C4-2B (cell line): ENCODE data around the gene TMA16.

Source experiments
- H3K27ac ChIP-seq: fragments of 450-650 bp; 2 replicates; pipeline ENCODE4 v1.5.1; 2017
- ZFX ChIP-seq: fragments of 450-650 bp; IDR thresholded peaks from 2 replicates; pipeline ENCODE4 v1.6.1; 2017
- TF ChIP-seq, protein P1 (sequence below): fragments of 450-650 bp; conservative IDR thresholded peaks from 2 replicates; pipeline ENCODE4 v1.5.1; 2017; ENCODE audit warnings: mild to moderate bottlenecking

TMA16 gene

DNA sequence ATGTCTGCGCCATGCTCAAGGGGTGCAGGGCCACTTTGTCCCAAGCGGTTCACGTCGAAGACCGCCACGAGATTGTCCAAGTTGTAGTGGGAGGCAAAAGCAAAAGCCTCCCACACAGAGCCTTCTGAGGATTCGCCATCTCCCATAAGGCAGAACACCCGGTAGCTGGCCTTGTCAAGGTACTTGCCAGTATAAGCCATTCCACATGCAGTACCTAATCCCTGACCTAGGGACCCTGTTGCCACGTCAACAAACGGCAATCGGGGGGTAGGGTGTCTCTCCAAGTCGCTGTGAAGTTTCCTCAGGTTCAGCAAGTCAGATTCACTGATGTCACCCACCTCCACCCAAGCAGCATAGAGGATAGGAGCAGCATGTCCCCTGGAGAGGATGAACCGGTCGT, 21.4 kb upstream of the TMA16 start:
- TF ChIP-seq, protein P1, sequence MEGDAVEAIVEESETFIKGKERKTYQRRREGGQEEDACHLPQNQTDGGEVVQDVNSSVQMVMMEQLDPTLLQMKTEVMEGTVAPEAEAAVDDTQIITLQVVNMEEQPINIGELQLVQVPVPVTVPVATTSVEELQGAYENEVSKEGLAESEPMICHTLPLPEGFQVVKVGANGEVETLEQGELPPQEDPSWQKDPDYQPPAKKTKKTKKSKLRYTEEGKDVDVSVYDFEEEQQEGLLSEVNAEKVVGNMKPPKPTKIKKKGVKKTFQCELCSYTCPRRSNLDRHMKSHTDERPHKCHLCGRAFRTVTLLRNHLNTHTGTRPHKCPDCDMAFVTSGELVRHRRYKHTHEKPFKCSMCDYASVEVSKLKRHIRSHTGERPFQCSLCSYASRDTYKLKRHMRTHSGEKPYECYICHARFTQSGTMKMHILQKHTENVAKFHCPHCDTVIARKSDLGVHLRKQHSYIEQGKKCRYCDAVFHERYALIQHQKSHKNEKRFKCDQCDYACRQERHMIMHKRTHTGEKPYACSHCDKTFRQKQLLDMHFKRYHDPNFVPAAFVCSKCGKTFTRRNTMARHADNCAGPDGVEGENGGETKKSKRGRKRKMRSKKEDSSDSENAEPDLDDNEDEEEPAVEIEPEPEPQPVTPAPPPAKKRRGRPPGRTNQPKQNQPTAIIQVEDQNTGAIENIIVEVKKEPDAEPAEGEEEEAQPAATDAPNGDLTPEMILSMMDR = no peak
- no peak for TF ChIP-seq ZFX
- H3K27ac ChIP-seq = no peak overlapping the region

DNA sequence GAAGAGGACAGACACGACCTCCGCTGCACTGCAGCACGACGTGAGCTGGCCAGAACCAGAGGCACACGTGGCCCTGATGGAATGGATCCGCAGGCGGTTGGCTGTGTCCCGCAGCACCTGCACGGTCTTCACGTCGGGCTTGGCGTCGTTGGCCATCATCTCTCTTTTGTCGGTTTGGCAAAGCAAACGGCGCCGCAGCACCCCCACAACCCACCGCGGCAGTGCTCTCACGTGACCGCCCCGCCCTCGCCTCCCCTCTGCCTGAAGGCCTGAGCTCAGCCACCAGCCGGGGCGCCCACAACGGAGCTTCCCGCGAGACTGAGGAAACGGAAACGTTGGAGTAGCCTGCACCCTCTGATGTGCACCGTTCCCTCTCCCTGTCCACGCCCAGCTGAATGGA, 20.9 kb upstream of the TMA16 start, which contains the start of gene TKTL2:
Gene TKTL2, minus strand, starts transcription at position 179 of the 400 bp plus-strand sequence. Its CDS starts 20 bp downstream, at position 159.
- H3K27ac ChIP-seq = no peak within 1 kb of the TSS
- TF ChIP-seq, protein P1 = no peak
- TF ChIP-seq ZFX = no peak

DNA sequence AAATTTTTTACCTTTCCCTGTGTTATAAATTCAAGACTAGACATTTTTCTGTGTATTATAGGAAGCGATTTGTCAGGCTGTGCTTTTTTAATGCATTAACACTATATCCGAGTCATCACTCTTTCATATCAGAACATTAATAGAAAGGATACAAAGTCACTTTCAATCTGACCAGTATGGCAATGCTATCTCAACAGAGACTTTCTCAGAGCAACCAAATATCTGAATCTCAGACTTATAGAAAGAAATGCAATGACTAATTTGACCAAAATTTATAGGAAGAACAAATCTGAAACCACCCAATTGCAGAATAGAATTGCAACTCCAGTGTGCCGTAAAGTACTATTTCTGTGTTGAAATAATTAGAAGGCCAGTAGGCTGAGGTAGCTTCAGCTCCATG, 20.5 kb upstream of the TMA16 start:
- TF ChIP-seq ZFX = no peak
- TF ChIP-seq, protein P1 = no peak

DNA sequence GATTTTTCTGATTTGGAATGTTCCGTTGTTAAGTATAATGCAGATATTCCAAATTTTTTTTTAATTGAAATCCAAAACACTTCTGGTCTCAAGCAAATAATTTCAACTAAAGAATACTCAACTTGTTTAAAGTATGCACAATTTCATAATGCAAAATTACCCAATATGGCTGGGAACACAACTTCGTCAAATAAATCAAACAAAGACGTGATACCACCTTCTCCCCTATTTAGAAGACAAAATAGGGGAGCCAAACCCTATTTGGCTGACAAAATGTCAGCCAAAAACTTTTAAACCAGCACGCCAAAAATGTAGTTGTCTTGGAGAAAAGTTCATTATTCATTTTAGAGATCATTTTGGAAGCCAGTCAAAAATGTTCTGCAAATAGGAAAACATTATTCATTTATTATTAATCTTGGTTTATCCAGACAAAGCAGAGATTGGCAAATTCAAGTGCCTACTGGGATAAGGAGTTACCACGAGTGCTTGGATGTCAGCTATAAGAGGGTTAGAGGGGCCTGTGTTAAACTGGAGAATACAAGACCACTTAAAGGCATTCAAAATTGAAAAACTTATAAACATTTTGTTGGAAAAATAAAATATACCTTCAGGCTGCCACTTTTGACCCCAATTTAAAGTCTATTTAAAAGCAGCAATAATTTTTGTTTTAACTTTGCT, 17.6 kb upstream of the TMA16 start:
- TF ChIP-seq, protein P1 = no peak
- no peak for TF ChIP-seq ZFX
- H3K27ac ChIP-seq = no peak overlapping the region

More for the DNA sequence above, 20.5 kb upstream of the TMA16 start:
- no peak overlapping the region for H3K27ac ChIP-seq

DNA sequence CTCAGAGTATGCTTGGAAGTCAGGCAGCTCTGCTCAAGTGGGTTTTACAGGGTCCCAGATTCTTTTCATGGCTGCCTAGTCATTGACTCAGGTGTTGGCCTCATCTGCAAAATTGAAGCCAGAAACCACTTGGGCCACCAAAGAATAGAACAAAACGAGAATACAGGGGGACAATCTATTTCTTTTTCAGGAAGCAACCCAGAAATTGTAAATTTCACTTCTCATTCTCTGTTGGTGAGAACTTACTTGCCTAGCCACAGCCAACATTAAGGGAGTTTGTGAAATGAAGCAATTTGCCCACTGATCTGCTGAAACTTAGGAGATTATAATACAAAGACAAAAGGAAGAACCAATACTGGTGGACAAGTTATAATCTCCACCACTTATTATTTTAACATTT, 12.3 kb upstream of the TMA16 start:
- no peak overlapping the region for H3K27ac ChIP-seq
- TF ChIP-seq, protein P1 = no peak
- no peak for TF ChIP-seq ZFX

DNA sequence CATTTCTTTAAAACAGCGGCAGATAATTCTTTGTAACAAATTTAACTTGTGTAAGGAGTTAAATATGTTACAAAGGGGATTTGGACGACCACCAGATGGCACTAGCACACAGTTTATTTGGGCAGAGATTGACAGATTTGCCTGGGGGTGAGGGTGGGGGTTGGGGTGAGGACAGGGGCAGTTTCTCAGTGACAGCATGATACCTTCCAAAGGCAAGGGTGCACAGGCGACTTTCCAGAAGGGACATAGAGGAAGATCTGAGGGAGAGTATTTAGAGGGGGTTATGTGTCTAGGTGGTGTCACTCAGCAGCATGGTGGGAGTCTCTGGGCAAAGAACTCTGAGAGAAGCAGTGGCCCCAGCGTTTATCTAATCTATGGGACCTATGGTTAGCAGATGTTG, 9.6 kb upstream of the TMA16 start:
- no peak overlapping the region for H3K27ac ChIP-seq
- TF ChIP-seq ZFX = no peak
- TF ChIP-seq, protein P1 = peak; percentile 54

DNA sequence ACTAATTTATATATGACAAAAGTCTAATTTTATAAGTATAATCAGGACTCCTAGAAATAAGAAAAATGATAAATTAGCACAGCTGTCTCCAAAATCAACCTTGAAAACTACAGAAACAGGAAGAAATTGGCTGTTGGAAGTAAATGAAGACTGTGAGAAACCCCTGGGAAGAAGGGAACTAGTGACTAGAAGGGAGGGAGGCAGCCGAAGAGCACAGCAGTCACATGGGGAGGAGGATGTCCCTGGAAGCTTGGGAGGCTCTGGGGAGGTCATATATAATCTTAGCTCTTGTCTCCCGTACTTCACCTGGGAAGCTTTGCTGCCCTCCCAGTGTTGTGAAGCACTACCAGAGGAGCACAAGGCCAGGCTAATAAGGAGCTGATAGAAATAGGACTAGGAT, 8.9 kb upstream of the TMA16 start:
- H3K27ac ChIP-seq = no peak overlapping the region
- TF ChIP-seq ZFX = no peak
- TF ChIP-seq, protein P1 = no peak
